ENCODE measurements around the gene NEDD4L.

The NEDD4L gene

GRCh38 chr18:58038063-58038462 lies 6.0 kb upstream of the NEDD4L start:
- H3K9me3 ChIP-seq (ENCODE audit: severe bottlenecking): no peaks in the 10 kb centered on the region
- no peak for TF ChIP-seq CTCF (IDR thresholded peaks at IDR 0.05; ENCODE audit: low read depth, low read length)
- H3K27me3 ChIP-seq (ENCODE audit: insufficient read depth, low read depth, severe bottlenecking): no peaks in the 10 kb centered on the region
- no peak for DNase-seq
- no peaks in the 10 kb centered on the region for H3K36me3 ChIP-seq
- H3K4me3 ChIP-seq (ENCODE audit: low read depth, low read length): no peak overlapping the region
- H3K27ac ChIP-seq: no peak overlapping the region

DNA sequence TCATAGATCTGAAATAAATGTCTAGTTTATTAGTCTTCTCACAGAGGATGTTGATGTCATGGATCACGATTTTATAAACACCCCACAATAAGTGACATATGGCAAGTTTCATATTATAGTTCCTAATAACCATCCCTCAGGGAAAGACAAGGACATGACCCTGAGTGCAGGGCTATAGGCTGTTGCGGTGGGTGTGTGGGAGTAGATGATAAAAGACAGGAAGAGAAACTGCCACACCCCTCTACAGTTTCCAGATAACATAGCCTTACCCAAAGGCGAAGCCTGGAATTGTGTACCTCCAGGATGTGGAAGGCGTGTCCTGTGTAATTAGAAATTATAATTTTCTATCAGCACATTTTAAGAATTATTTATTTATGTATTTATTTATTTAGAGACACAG lies 2.4 kb upstream of the NEDD4L start:
- DNase-seq: no peak
- no peak for TF ChIP-seq CTCF (IDR thresholded peaks at IDR 0.05; ENCODE audit: low read depth, low read length)
- no peaks in the 10 kb centered on the region for H3K27me3 ChIP-seq (ENCODE audit: insufficient read depth, low read depth, severe bottlenecking)

GRCh38 chr18:58042826-58043490 lies 1.1 kb upstream of the NEDD4L start:
- 0 out of 2 replicates have a peak, but pooled peaks cover 3% of the 10 kb centered on the region for H3K36me3 ChIP-seq
- no peak overlapping the region; the same call in 1 of the 2 replicates for H3K27ac ChIP-seq
- DNase-seq: no peak
- TF ChIP-seq CTCF (IDR thresholded peaks at IDR 0.05; ENCODE audit: low read depth, low read length): no peak
- H3K4me3 ChIP-seq (ENCODE audit: low read depth, low read length): peak overlapping the region; percentile 76
- H3K9me3 ChIP-seq (ENCODE audit: severe bottlenecking): no peaks in the 10 kb centered on the region
- H3K27me3 ChIP-seq (ENCODE audit: insufficient read depth, low read depth, severe bottlenecking): no peaks in the 10 kb centered on the region

More for the DNA sequence above, 2.4 kb upstream of the NEDD4L start:
- Histone ChIP-seq H3K4me3 (ENCODE audit: low read depth, low read length) (no peak overlapping the region), H3K36me3 (no peaks in the 10 kb centered on the region), H3K27ac (no peak overlapping the region), H3K9me3 (ENCODE audit: severe bottlenecking) (no peaks in the 10 kb centered on the region)

DNA sequence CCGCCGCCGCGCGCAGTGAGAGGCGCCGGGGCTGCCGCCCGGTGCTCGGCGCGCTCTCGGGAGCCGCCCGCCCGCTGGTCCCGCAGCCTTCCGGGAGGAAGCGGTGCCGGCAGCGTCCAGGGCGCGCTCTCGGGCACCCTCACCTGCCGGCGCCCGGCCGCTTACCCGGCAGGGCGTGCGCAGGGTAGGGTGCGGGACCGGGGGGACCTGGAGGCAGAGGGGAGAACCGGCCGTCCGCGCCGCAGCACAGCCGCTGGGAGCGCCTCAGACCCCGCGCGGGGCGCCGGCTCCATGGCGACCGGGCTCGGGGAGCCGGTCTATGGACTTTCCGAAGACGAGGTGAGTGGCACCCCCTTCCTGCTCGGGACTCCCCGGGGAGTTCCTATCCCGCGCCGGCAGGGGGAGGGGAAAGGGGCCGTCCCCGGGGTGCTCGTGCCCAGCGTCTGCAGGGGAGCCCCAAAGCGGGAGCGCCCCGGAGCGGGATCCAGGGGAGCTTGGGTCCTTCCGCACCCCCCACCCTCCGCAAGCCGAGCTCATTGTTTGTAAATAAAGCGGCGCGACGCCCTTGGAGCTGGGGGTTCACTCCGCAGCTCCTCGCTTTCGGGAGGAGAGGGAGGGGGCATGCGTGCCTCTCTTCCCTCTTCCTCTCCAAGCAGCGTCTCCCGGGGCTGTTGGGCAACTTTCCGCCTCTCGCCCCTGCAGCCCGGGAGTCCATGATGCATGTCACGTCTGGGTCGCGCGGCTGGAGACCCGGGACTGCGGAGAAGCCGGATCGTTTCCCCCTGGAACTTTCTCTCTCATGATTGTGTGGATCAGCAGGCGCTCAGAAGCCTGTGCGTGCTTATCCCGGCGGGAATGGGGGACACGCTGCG lies 580 bp downstream of the NEDD4L start:
- no peak for TF ChIP-seq CTCF (IDR thresholded peaks at IDR 0.05; ENCODE audit: low read depth, low read length)
- no peaks in the 10 kb centered on the region for H3K9me3 ChIP-seq (ENCODE audit: severe bottlenecking)
- DNase-seq: peak; percentile 43
- H3K27ac ChIP-seq: peak overlapping the region; percentile 85
- no peaks in the 10 kb centered on the region for H3K27me3 ChIP-seq (ENCODE audit: insufficient read depth, low read depth, severe bottlenecking)
- 0 out of 2 replicates have a peak, but pooled peaks cover 3% of the 10 kb centered on the region for H3K36me3 ChIP-seq
- H3K4me3 ChIP-seq (ENCODE audit: low read depth, low read length): peak overlapping the region; percentile 85

- TF ChIP-seq CTCF (IDR thresholded peaks at IDR 0.05; ENCODE audit: low read depth, low read length): no peak
- Histone ChIP-seq H3K9me3 (ENCODE audit: severe bottlenecking) (no peaks in the 10 kb centered on the region), H3K36me3 (0 out of 2 replicates have a peak, but pooled peaks cover 3% of the 10 kb centered on the region), H3K27me3 (ENCODE audit: insufficient read depth, low read depth, severe bottlenecking) (no peaks in the 10 kb centered on the region), H3K4me3 (ENCODE audit: low read depth, low read length) (peak overlapping the region; percentile 85), H3K27ac (peak overlapping the region; percentile 85)
- peak; percentile 85 for DNase-seq
Observed at GRCh38 chr18:58045242-58046092, 1.4 kb downstream of the NEDD4L start.

Data from WERI-Rb-1 (cell line).